ENCODE data around the gene SENP6. TPM values are rescaled to one million over a fixed set of nuclear protein-coding genes. Genes with fewer than 3 reads are reported as not detected.

SENP6 gene
- total RNA-seq, 1 donor from 2014 or later, result 202 TPM

DNA sequence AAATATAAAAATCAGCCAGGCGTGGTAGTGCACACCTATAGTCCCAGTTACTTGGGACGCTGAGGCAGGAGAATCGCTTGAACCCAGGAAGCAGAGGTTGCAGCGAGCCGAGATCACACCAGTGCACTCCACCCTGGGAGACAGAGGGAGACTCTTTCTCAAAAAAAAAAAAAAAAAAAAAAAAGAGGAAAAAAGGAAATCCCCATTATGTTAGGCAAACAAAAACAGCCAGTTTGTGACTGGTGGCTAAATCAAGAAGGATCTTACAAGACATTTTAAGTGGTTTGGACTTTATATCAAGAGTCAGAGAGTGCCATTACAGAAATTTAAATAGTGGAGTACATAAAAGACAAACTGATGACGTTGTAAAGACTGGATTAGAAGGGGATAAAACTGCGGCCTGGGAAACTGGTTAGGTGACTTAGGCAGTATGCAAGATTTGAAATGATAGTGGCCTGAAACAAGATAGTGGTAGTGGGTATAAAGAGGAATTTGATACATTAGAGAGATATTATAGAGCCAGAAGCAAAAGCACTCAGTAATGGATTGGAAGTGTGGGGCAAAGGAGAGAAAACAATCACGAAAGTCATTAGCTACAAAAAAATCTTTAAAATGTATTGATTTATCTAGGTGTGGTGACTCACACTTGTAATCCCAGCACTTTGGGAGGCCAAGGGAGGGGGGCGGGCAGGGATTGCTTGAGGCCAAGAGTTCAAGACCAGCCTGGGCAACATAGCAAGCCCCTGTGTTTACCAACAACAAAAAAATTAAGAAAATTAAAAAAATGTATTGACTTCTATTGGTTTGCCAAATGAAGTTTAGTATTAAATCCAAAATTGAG lies 145.7 kb downstream of the SENP6 start:
- Histone ChIP-seq H3K4me2 (no peak overlapping the region), H3K36me3 (no peaks in the 10 kb centered on the region), H3K27ac (no peak overlapping the region), H3K4me1 (peaks cover 6% of the 10 kb centered on the region), H3K27me3 (peaks cover 18% of the 10 kb centered on the region), H3K9me3 (ENCODE audit: low read depth) (no peaks in the 10 kb centered on the region), H3F3A (ENCODE audit: low read depth) (peaks cover 12% of the 10 kb centered on the region), H4K20me1 (ENCODE audit: low read depth) (peaks cover 4% of the 10 kb centered on the region), H3K79me2 (ENCODE audit: low read depth) (peaks cover 25% of the 10 kb centered on the region), H2AFZ (replicated peaks) (no peak overlapping the region), H3K4me3 (peak overlapping the region; percentile 79), H3K9ac (no peak overlapping the region)
- H3K27me3 Mint-ChIP-seq (ENCODE audit: insufficient read depth, low read depth), result peaks cover 4% of the 10 kb centered on the region
- H3K36me3 Mint-ChIP-seq, result no peaks in the 10 kb centered on the region
- no peak overlapping the region for H3K27ac Mint-ChIP-seq
- no peak for DNase-seq (ENCODE audit: low spot score)
- H3K4me1 Mint-ChIP-seq, result peaks cover 6% of the 10 kb centered on the region
- peak overlapping the region; percentile 73 for H3K4me3 Mint-ChIP-seq
- no peaks in the 10 kb centered on the region for H3K9me3 Mint-ChIP-seq
- TF ChIP-seq EZH2 (IDR thresholded peaks at IDR 0.05), result no peak
- TF ChIP-seq, protein P1, sequence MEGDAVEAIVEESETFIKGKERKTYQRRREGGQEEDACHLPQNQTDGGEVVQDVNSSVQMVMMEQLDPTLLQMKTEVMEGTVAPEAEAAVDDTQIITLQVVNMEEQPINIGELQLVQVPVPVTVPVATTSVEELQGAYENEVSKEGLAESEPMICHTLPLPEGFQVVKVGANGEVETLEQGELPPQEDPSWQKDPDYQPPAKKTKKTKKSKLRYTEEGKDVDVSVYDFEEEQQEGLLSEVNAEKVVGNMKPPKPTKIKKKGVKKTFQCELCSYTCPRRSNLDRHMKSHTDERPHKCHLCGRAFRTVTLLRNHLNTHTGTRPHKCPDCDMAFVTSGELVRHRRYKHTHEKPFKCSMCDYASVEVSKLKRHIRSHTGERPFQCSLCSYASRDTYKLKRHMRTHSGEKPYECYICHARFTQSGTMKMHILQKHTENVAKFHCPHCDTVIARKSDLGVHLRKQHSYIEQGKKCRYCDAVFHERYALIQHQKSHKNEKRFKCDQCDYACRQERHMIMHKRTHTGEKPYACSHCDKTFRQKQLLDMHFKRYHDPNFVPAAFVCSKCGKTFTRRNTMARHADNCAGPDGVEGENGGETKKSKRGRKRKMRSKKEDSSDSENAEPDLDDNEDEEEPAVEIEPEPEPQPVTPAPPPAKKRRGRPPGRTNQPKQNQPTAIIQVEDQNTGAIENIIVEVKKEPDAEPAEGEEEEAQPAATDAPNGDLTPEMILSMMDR (IDR thresholded peaks at IDR 0.05), result no peak
- no peak for TF ChIP-seq EZH2phosphoT487 (IDR thresholded peaks at IDR 0.05)

DNA sequence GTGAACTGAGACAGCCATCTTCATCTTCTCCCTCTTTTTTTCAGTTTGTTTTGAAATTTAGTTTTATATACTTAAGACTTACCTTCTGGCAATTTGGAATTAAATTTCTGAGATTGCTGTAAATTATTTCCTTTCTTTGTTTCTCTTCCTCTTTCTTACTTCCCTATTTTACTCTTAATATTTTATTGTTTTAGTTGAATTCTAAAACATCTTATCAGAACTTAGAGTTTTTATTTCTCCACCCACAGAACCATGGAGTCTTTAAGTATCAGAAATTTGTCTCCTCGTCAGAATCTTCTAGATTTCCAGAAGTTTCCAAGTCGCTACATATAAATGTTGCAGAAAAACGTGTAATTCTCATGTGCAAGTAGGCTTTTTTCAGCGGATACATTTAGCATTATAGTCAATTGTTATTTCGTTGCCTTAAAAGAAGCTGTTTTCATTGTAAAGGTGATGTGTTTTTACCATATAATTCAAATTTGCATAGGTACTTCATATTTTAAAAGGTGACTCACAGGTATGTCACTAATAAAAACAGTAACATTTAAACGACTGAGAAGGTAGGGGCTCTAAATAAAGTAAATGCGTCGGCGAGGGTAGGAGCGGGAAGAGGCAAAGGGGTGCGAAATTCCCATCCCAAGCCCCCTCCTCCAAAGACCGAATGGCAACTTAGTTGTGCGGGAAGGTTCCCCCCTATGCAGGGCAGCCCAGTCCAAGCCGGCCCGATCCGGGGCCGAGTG lies 146.5 kb downstream of the SENP6 start:
- Histone ChIP-seq H3K4me3 (peak overlapping the region; percentile 79), H4K20me1 (ENCODE audit: low read depth) (peaks cover 4% of the 10 kb centered on the region), H3K36me3 (no peaks in the 10 kb centered on the region), H3K27ac (peak overlapping the region; percentile 88), H3K79me2 (ENCODE audit: low read depth) (peaks cover 30% of the 10 kb centered on the region), H3K27me3 (peaks cover 18% of the 10 kb centered on the region), H3K9ac (peak overlapping the region; percentile 84), H3K4me2 (peak overlapping the region; percentile 88), H2AFZ (replicated peaks) (peak overlapping the region; percentile 96), H3F3A (ENCODE audit: low read depth) (peaks cover 12% of the 10 kb centered on the region), H3K9me3 (ENCODE audit: low read depth) (no peaks in the 10 kb centered on the region), H3K4me1 (peaks cover 6% of the 10 kb centered on the region)
- no peak overlapping the region for H3K27ac Mint-ChIP-seq
- no peak for DNase-seq (ENCODE audit: low spot score)
- peaks cover 6% of the 10 kb centered on the region for H3K4me1 Mint-ChIP-seq
- TF ChIP-seq EZH2phosphoT487 (IDR thresholded peaks at IDR 0.05), result no peak
- no peak for TF ChIP-seq EZH2 (IDR thresholded peaks at IDR 0.05)
- TF ChIP-seq, protein P1 (IDR thresholded peaks at IDR 0.05), result no peak
- peaks cover 4% of the 10 kb centered on the region for H3K27me3 Mint-ChIP-seq (ENCODE audit: insufficient read depth, low read depth)
- H3K36me3 Mint-ChIP-seq, result no peaks in the 10 kb centered on the region
- peak overlapping the region; percentile 92 for H3K4me3 Mint-ChIP-seq
- H3K9me3 Mint-ChIP-seq, result no peaks in the 10 kb centered on the region

DNA sequence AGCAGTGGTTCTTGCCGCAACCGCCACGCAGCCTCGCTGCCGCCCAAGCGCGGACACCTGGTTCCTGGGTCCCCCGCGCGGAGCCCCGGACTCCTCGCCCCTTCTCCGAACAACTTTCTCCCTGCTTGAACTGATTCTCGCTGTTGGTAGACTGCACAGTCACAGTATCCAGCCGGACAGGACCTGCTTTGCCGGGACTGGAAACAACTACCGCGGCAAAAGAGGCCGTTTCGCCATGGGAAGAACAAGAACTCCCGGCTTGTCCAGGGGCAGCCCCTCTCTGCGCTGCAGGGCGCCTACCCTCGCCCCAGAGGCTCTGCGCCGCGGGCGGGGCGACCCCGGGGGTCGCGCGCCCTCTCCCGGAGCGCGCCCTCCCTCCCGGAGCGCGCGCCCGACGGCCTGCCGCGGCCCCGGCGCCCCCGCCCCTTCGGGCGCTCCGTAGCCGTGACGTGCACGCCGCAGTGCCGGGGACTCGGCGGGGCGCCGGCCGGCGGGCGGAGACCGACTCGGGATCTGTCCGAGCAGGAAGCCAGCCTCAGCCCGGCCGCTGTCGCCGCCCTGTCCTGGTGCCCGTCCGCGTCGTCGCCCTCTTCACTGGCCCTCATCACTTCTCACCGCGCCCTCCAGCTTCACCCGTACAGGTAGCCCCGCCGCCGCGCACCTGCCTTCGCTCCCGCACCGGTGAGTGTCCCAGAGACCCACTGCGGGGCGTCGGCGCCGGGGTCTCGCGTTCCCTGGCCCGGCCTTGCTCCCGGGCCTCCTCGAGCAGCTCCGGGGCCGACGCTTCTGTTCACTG lies 147.3 kb downstream of the SENP6 start, which contains the start of gene MYO6:
TSS of gene MYO6 (plus strand) at position 497 of the 796 bp plus-strand sequence. CDS start 68,309 bp downstream, outside the sequence.
- Histone ChIP-seq H3K79me2 (ENCODE audit: low read depth) (peaks cover 30% of the 10 kb centered on the region), H3K27ac (peak within 1 kb of the TSS; percentile 88), H3K4me2 (peak within 1 kb of the TSS; percentile 88), H3K4me1 (peaks cover 6% of the 10 kb centered on the region), H2AFZ (replicated peaks) (peak within 1 kb of the TSS; percentile 96), H4K20me1 (ENCODE audit: low read depth) (peaks cover 4% of the 10 kb centered on the region), H3F3A (ENCODE audit: low read depth) (peaks cover 12% of the 10 kb centered on the region), H3K9ac (peak within 1 kb of the TSS; percentile 84), H3K4me3 (peak within 1 kb of the TSS; percentile 79), H3K9me3 (ENCODE audit: low read depth) (no peaks in the 10 kb centered on the region), H3K36me3 (no peaks in the 10 kb centered on the region), H3K27me3 (peaks cover 18% of the 10 kb centered on the region)
- Mint-ChIP-seq H3K9me3 (no peaks in the 10 kb centered on the region), H3K4me3 (peak within 1 kb of the TSS; percentile 92), H3K27ac (peak within 1 kb of the TSS; percentile 64), H3K36me3 (no peaks in the 10 kb centered on the region), H3K27me3 (ENCODE audit: insufficient read depth, low read depth) (peaks cover 4% of the 10 kb centered on the region), H3K4me1 (peaks cover 6% of the 10 kb centered on the region)
- no peak for TF ChIP-seq EZH2 (IDR thresholded peaks at IDR 0.05)
- peak; percentile 91 for DNase-seq (ENCODE audit: low spot score)
